GM21390 (cell line): ENCODE results near the gene TRIM27.
"Not testable (repeated sequence)": the region's sequence is repeated elsewhere in the genome, so short reads cannot be mapped to it uniquely, and the experiment has no call there.

Source experiments
- ATAC-seq: cut with Tn5 transposase; IDR thresholded peaks from one replicate; pipeline ENCODE4 v1.9.1; 2021; ENCODE audit not compliant: unreplicated experiment

The TRIM27 gene

GRCh38 chr6:28943557-28944411, 20.0 kb upstream of the TRIM27 start:
- ATAC-seq: no peak

GRCh38 chr6:28943223-28943556, 19.4 kb upstream of the TRIM27 start:
- ATAC-seq: no peak

- no peak for ATAC-seq
These were observed 18.1 kb upstream of the TRIM27 start for GRCh38 chr6:28941684-28942448.

- peak; percentile 63 for ATAC-seq
These were observed 17.3 kb upstream of the TRIM27 start for GRCh38 chr6:28940858-28941683.

- ATAC-seq: peak; percentile 26
These were observed 16.6 kb upstream of the TRIM27 start for GRCh38 chr6:28940294-28940857.

- no peak for ATAC-seq
These were observed 9.3 kb upstream of the TRIM27 start for GRCh38 chr6:28933069-28933468.

GRCh38 chr6:28929887-28930620, 6.3 kb upstream of the TRIM27 start:
- ATAC-seq: no peak

GRCh38 chr6:28929339-28929738, 5.6 kb upstream of the TRIM27 start:
- not testable (repeated sequence) for ATAC-seq

- ATAC-seq: no peak
These were observed 4.1 kb upstream of the TRIM27 start for GRCh38 chr6:28927846-28928245.

- peak; percentile 35 for ATAC-seq
These were observed 916 bp downstream of the TRIM27 start for GRCh38 chr6:28922821-28923317.

- ATAC-seq: no peak
These were observed 1.6 kb downstream of the TRIM27 start for GRCh38 chr6:28922004-28922820.

- ATAC-seq: no peak
These were observed 3.5 kb downstream of the TRIM27 start for GRCh38 chr6:28920281-28920680.

GRCh38 chr6:28914941-28915340, 8.8 kb downstream of the TRIM27 start:
- no peak for ATAC-seq

GRCh38 chr6:28910901-28911690, 12.7 kb downstream of the TRIM27 start:
- no peak for ATAC-seq

- no peak for ATAC-seq
These were observed 16.4 kb downstream of the TRIM27 start for GRCh38 chr6:28907394-28907793.

GRCh38 chr6:28906669-28907068, 17.1 kb downstream of the TRIM27 start:
- no peak for ATAC-seq

- ATAC-seq: no peak
These were observed 20.1 kb downstream of the TRIM27 start for GRCh38 chr6:28903686-28904085.

GRCh38 chr6:28901831-28902230, 22.0 kb downstream of the TRIM27 start:
- no peak for ATAC-seq
